Activated T-helper 1 cell treated with anti-CD3 and anti-CD28 coated beads, Interleukin-2, amount 50 U/mL, for 16 hours (primary cell): ENCODE measurements around the gene BTBD9.

Experiments used
- DNase-seq, 2 donors: peaks; one replicate each; pipeline ENCODE4 v3.0.0-alpha.2; 2020; ENCODE audit warnings: low read depth in 1 of 2, low spot score in 1 of 2

The BTBD9 gene

DNA sequence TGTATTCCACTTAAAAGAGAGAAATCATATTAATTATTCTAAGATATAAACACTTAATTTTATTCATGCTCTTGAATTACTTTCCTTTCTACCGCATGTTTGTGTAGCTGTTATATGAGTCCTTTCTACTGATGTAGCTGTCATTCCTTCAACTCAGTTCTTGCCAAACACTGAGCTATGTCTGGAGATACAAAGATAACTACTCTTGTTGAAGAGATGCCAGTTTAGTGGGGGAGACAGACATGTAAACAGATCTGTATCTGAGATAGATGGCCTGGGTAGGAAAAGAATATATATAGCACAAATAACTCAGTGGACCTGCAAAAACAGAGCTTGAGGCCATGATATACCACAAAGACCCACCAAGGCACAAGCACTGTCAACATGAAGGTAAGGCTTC lies 157.3 kb downstream of the BTBD9 start:
- no peak for DNase-seq

DNA sequence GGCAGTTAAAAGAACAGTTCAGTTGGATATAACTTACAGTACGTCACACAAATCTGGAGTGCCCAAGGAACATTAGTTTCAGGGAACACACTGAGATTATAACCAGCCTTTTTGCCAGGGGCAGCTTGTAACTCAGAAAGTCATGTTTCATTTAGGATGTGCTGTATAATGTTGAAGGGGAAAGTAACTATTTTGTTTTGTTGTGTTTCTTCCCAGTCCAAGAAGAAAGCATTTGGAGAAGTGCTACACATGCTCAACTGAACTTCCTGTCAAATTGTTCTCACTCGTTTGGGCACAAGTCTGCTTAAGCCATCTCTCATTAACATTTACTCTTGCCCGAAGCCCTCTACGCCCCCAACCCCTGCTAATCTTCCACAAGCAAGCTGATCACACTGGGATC lies 157.9 kb downstream of the BTBD9 start:
- no peak for DNase-seq

DNA sequence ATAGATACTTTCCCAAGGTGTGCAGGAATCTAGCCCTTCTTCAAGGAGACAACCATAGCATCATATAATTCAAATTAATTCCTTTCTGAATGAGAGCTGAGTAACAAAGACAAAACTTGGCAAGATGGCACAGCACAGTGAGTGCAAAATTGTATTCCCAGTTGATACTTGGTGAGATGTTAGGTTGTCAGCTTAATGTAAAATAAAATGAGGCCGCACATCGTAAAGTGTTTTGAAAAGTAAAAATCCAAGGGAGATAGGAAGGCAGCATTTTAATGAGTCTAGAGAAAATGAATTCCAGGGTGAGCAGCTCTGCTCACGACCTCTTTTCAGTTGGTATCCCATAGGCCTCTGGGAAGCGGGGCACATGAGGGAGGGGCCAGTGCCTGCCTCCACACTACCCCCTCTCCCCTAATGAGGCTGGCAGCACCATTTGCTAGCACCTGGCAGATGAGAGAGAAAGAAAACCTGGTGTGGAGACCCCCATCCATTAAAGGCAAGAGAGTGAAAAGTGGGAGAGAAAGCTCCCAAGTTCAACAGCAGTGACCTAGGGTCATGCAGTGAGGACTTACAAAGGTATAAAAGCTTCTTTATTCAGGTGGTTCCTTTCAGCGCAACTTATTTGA lies 158.4 kb downstream of the BTBD9 start:
- DNase-seq = no peak

DNA sequence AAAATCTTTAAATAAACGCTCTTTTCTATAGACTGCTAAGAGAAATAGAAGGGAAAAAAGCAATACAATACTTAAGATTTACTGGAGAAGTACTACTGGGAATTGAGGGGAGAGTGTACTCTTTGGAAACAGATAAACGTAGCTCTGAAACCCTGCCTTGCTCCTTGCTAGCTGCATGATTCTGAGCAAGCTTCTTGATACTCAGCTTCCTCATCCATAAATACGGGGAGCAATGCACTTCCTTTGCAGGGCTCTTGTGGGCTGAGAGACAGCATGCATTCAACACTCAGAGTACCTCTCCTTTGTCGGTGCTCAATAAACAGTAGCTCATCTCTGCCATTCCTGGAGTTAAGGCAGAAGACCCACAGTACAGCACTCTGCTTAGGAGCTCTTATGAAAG lies 159.7 kb downstream of the BTBD9 start:
- no peak for DNase-seq

DNA sequence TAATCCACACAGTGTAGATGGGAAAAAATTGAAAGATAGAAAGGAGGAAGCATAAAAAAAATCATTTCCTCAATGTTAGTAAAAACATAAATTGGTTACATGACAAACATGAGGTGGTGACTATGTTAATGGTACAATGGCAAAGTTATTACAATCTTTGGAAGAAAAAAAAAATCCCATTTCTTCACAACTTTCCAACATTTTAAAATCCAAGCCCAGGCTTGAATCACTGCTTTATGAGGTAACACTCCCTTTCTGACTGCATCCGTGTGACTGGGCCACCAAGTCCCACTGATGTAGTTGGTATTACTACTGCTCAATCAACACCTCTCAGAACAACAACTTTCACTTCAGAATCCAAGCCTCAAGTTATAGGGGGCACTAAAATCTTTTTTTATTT lies 160.4 kb downstream of the BTBD9 start:
- DNase-seq = no peak

DNA sequence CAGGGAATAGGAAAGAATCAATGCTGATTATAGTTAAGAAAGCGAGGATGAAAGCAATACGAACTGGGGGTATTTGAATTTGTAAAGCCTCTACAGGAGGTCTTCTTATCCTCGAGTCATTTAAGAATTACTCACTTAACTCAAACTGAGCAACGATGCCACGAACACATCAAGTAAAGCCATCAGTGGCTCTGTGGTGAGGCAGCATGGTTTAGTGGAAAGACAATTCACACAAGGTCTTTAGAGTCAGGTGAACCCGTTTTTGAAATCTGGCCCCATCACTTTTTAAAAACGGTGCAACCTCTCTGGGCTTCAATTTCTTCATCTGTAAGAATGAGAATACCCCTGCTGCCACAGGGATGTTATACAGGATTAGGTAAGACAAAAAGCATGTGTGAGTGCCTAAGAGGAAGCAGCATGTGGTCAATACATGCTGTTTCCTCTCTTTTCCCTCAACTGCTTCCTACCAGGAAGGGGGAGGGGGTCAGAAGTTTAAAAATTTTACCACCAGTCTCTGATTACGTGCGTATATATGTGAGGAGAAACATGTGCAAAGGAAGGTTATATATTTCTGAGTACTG lies 162.0 kb downstream of the BTBD9 start:
- no peak for DNase-seq

DNA sequence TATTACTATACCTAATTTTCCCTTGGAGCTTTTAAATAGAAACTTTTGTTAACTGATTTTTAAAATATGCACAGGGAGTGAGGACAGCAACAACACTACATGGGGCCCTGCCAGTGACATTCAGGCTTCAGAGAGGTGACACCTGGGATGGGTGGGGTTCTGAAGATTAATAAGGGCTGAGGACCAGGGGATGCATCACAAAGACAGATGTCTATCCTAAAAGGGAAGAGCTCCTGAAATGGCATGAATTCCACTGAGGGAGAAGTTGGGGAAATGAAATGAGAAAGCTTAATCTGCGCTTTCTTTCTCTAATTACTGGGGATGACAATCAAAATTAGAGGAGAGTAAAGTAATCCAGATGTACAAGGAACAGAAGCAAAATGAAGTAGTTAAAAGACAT lies 162.8 kb downstream of the BTBD9 start:
- DNase-seq = no peak

DNA sequence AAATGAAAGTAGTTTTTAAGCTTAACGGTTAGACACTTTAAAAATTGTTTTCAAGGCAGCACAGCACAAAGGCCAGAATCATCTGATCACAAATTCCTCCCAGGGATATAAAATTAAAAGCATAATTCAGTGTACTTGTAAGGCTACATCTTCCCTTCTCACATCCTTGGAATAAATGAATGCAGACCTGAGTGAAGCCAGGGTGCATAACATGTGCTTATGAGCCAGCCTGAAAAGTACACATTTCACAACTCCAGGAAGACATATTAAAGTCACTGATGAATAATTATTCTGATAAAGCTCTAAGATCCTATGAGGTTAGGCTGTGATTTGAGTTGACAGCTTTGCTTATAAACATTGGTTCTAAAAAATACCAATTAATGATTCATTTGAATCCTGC lies 163.6 kb downstream of the BTBD9 start:
- no peak for DNase-seq

DNA sequence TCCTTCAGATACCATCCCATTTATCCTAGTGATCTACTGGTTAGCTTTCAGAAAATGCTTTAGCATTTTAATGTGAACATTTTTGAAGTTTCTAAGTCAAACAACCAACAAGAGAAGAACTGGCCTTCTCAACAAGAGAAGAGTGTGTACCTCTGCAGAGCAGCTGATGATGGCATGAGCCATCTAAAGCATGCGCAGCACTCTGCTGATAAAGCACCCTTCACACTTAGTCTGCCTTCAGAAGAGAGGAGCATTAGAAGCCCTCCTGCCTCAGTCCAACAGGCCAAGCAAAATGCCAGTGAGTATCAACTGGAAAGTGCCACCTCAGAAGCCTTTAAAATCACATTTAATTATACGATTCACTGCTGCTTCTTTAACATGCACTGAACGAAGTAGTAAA lies 169.2 kb downstream of the BTBD9 start:
- no peak for DNase-seq

DNA sequence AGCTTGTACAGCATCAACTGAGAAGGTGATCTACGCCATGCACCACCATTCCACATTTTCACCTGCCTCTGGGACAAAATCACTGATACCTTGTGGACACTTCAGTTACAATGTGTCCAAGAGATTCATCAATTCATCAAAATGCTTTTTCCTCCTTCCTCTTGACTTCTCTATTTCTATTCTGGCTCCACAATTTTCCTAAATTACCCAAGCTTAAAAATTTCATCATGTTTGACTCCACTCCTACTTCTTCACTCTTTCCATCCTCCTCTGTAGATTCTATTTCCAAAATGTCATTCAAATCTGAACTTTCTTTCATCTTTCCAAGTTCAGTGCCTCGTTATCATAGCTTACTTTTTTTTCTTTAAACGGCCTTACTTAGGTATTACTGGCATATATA lies 172.2 kb downstream of the BTBD9 start:
- DNase-seq = no peak

DNA sequence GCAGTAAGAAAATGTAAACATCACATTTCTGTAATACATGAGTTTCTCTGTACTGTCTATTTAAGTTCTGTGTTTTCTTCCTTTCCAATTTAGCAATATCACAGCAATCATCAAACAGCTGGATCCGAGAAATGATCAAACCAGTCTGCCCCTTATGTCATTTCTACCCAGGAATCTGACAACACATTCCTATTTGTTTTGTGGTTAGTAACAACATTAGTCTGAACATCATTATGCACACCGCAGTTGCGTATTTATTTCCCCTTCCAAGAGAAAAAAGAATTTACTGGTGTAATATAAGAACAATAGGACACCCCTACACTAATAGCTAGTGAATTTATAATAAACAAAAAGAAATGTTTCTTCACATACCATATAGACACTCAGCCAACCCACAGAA lies 179.5 kb downstream of the BTBD9 start:
- no peak for DNase-seq

DNA sequence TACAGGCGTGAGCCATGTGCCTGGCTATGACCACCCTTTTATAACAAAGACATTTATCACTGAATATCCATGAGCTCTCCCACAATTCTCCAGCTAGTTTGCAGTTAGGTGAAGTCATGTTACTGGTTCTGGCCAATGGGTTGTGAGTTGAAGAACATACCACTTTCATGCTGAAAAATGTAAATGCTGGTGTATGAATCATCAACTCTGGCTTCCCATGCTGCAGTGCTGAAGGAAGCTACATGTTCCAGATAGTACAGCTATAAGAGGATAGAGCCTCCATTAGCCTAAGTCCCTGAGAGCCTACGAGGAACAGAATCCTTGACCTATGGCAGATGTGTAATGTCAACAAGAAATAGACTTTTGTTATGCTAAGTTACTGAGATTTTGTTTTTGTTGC lies 180.4 kb downstream of the BTBD9 start:
- DNase-seq = no peak

DNA sequence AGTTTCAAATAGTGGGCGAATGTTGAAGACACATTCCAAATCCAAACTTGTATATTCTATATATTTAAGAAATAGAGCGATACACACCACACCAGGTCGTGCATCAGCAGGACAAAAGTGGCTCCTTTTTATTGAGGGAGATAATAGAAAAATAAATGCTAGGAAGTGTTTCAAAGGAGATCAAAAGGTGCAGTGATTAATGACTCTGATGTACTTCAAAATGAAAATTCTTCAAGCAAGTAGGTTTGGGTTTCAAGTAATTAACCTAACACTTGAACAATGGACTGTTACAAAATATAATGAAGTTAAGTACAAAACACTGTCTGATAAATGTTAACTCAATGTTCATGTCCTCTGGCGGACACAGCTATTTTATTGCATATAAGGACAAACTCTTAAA lies 185.9 kb downstream of the BTBD9 start:
- DNase-seq = no peak

DNA sequence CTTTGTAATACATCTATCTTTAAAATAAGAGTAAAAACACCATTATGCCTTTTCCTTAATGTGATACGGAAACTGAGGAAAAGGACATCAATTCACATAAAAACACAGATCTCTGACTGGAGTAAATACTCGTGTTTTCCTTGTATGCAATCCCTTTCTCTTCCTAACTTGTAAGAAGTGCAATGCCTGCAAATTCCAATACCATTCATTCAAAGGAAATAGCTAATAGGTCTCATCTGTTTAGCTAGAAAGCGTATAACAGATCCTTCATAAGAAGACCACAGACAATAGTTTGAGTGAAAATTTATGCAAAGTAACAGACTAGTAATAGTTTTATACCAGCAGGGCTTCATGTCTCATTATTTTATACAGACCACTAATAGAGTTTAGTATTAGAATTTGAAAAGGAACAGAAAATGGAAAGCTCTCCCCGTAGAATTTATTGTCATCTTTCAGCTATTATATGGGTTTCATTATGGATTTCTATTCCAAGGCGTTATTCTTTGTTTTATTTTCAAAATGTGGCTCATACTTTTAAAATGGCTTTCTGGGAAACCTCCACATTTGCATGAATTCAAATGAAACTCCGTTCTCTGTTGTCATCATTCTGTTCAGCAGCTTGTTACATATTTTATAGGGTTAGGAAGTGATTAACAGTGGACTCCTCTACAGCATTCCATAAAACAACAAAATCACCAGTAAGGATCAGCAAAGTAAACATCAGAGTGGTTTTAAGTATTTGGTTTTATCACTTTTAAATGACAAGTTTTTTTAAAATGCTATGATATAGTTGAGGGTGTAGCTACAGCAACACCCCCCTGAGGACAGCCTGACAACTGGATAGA lies 186.7 kb downstream of the BTBD9 start:
- DNase-seq = no peak

DNA sequence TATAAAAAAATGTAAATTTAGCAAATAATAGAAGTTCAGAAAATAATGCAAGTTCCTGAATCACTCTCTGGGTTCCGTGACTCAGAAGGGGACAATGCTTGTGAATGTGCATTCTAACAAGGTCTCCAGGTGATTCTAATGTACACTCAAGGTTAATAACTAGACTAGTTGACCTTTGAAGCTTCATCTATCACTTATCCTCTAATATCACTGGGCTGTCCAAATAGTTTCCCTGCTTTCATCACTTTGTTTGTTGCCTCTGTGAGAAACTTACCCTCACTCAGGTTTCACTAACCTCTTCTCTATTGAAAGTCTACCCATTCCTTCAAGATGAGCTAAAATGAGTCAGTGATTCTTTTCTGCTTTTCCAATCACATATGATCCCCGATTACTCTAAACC lies 189.0 kb downstream of the BTBD9 start:
- DNase-seq = no peak

DNA sequence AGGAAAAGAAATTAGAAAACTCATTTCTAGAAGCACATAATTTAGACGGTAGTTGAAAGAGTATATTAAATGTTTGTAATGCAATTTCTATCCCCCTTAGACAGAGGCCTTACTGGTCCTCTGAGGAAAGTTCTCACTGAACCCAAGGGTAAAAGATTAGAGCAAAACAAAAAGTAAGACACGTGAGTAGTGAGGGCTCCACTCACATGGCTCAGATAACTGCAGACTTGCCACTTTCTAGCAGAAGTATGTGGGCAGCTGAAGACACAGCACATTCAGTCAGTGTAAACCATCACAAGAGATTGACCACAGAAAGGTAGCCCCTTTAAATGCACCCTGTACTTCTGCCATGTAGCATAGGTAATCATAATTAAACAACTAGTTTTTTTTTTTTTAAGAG lies 193.8 kb downstream of the BTBD9 start:
- DNase-seq = no peak

DNA sequence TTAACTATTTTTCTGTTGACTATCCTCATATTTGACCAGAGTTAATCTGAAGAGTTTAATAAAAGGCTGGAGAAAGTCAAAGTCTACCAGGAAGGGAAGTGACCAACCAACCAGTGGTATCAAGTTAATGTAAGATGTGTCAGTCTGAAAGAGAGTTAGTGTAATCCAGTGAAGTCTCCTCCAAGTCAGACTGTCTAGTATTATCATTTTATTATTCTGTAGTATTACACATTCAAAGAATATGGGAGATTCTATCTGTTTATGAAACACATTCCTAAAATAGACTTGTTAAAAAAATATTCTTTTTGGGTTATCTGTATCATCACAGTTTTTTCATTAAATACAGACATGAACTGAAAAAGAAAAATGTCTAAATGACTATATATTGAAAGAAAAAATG lies 194.4 kb downstream of the BTBD9 start:
- no peak for DNase-seq

DNA sequence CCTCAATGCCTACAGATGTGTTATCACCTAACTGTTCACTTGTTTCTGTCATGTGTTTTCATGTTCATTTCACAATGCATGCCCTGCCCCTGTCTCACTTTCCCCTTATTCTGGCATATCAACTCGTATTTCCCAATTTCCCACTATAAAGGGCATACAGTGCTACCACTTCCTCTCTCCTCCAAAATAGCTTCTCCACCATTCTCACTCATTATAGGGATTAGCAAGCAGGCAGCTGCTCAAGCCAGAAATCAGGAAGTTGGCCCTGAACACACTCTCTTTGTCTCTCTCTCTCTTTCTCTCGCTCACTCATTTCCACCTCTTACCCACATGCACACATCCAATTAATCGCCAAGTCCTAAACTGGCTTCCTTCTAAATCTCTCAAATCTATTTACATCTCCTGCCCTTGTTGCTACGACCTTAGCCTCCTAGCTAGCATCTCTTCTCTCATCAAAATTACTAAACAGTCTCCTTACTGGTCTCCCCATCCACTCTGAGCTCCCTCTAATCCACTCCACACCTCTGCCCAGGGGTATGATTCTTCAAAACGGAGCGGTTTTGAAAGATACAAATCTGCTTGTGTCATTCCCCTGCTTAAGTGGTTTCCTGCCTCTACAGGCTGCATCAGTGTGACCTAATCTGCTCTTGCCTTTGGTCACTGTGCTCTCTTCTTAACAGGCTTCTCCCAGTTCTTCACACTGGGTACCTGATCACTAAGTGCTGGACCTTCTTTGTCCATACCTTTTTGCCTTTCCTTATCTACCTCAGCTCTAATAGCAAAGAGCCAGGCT lies 196.2 kb downstream of the BTBD9 start:
- no peak for DNase-seq

DNA sequence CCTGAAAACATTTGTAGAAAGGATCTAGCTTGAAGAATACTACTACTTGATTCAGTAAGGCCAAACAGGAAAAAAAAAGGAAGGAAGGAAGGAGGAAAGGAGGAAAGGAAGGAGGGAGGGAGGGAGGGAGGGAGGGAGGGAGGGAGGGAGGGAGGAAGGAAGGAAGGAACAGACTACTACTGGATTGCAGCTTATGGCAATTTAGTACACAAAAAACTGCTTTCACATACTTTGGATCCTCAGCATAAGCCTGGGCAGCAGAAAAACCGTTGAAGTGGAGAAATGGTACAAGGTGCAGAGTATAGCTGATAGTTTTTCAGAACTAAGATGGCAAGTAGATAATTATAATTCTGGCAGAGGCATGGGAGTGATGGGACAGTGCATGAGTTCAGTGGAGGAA lies 201.6 kb downstream of the BTBD9 start:
- DNase-seq = no peak

DNA sequence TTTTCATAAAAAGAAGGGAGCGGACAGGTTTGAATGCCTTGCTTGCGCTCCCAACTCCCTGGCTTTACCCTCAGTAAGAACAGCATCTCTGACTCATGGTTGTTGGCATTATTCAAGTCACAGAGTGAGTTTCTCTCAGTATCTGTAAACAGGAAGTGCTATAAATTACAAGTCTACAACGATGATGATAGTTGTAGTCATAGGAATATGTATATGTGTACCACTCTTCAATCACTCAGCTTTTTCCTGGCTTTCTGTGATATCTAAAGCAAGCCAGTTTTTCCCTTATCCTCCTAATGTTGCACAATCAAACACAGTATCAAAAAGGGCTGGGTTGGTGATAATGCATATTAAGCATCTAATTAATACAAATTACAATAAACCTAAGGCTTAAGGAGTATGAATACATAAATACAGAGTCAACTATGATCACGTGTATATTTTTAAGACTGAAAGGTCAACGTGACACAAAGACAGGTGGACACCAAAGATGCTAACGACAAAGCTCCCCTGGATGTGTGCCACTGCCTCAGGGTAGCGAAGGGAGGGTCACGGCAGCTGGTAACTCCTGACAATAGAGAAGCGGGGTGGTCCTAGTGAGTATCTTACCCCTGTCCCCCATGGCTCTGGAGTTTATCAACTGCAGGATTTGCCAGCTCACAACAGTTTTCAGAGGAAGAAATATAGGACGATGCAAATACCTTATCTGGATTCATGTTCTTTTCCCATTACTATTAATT lies 202.8 kb downstream of the BTBD9 start:
- DNase-seq = no peak

DNA sequence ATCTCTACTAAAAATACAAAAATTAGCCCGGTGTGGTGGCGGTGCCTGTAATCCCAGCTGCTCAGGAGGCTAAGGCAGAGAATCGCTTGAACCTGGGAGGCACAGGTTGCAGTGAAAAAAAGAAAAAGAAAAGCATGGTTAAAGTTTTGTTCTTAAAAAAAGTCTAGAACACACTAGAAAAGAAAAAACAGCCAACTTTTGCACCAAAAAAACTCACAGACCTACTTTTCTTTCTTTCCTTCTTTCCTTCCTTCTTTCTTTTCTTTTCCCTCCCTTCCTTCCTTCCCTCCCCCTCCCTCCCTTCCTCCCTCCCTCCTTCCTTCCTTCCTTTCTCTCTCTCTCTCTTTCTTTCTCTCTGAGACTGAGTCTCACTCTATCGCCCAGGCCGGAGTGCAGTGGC lies 204.4 kb downstream of the BTBD9 start:
- no peak for DNase-seq
